RWPE1 (cell line): ENCODE data around the gene SOX5.

Source experiments
- CTCF ChIA-PET: fragments of 350-600 bp; sonication (Branson Sonifier 250); formaldehyde crosslinking; extraction: SDS; loops from one replicate; lab custom pipeline; 2021; lab: Yijun Ruan, JAX
- POLR2A ChIA-PET: fragments of 400-600 bp; formaldehyde crosslinking; extraction: SDS; loops from one replicate; lab custom pipeline; 2020; ENCODE audit warnings: antibody characterized with exemption; ENCODE audit not compliant: low non-redundant PET; lab: Yijun Ruan, JAX
- DNase-seq: peaks from one replicate; pipeline ENCODE4 v3.0.0; 2012; ENCODE audit warnings: low spot score
- H3K27ac ChIP-seq: fragments of 450-650 bp; 2 replicates; pipeline ENCODE4 v1.5.1; 2017
- TF ChIP-seq, protein P1 (sequence below): fragments of 450-650 bp; conservative IDR thresholded peaks from 2 replicates; pipeline ENCODE4 v1.5.1; 2017; ENCODE audit warnings: low read depth, mild to moderate bottlenecking

The SOX5 gene

DNA sequence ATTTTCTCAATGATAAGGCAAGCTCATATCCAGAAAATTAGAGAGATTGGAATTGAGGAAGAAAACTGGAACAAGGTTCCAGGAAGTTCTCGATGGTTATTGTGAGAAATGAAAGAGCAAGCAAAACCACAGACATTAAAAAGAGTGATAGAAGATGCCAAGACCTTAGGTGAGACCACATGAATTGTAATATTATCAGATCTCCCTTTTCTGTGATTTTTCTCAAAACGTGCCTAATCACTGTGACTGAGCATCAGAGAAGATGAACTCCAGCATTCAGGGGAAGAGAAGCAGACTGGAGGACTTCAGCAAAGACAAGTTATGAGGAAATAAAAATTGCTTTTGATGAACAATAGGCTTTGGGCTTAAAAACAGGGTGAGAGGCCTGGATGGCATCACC lies 278.8 kb downstream of the SOX5 start:
- no peak for DNase-seq
- H3K27ac ChIP-seq, result no peak overlapping the region
- CTCF ChIA-PET, result no interaction called here
- POLR2A ChIA-PET, result no interaction called here
- TF ChIP-seq, protein P1, sequence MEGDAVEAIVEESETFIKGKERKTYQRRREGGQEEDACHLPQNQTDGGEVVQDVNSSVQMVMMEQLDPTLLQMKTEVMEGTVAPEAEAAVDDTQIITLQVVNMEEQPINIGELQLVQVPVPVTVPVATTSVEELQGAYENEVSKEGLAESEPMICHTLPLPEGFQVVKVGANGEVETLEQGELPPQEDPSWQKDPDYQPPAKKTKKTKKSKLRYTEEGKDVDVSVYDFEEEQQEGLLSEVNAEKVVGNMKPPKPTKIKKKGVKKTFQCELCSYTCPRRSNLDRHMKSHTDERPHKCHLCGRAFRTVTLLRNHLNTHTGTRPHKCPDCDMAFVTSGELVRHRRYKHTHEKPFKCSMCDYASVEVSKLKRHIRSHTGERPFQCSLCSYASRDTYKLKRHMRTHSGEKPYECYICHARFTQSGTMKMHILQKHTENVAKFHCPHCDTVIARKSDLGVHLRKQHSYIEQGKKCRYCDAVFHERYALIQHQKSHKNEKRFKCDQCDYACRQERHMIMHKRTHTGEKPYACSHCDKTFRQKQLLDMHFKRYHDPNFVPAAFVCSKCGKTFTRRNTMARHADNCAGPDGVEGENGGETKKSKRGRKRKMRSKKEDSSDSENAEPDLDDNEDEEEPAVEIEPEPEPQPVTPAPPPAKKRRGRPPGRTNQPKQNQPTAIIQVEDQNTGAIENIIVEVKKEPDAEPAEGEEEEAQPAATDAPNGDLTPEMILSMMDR, result no peak

DNA sequence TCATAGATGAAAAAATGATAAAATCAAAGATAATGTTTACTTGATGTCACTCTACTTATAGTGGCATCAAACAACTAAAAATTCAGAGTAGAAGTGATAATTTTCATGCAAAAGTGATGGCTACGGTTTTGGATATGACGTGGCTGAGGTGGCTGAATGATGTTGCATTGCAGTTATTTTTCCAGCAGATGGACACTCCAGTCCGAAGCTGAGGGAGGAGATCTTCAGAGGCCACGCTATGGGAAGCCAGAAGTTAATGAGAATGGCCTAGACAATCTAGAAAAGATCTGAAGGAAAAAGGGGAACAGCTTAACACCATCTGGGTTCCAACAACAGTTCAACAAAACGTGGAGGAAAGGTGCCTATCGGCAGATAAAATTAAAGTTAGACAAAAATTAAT lies 279.8 kb downstream of the SOX5 start:
- CTCF ChIA-PET, result no interaction called here
- TF ChIP-seq, protein P1, result no peak
- POLR2A ChIA-PET, result no interaction called here
- no peak overlapping the region for H3K27ac ChIP-seq
- no peak for DNase-seq

DNA sequence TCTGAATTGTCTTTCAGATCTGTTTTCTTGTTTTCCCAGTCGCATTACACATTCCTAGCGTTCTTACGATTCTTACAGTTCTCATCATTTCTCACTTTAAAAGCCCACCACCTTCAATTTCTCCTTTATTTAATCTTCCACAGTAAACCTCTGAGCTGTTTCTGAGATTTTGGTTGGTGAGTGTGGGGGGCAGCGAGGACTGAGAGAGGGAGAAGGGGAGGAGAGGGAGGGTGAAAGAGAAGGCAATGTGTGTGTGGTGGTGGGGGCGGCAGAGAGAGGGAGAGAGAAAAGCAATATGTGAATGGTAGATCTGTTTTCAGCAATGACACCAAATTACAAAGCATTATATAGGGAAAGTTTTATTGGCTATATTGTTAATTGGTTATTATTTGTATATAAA lies 282.6 kb downstream of the SOX5 start:
- DNase-seq, result no peak
- CTCF ChIA-PET, result no interaction called here
- TF ChIP-seq, protein P1, result no peak
- POLR2A ChIA-PET, result no interaction called here
- H3K27ac ChIP-seq, result no peak overlapping the region

DNA sequence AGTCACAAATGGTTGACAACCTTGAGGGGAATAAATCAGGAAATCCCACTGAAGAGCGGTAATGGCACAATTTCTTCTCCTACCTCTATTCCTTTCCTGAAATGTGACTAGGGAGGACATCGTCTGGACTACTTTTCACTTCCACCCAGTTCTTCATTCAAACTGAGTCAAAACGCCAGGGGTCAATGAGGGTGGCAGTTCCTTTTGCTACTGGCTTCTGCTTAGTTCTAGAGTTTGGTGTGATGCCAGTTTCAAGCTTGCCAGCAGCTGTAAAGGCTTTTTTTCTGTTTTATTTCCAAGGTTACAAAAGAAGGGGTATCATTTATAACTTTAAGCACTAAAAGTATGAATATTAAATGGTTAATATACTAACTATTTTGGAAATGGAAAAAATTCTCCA lies 286.5 kb downstream of the SOX5 start:
- POLR2A ChIA-PET, result no interaction called here
- no peak for DNase-seq
- CTCF ChIA-PET, result no interaction called here
- no peak overlapping the region for H3K27ac ChIP-seq
- TF ChIP-seq, protein P1, result no peak

DNA sequence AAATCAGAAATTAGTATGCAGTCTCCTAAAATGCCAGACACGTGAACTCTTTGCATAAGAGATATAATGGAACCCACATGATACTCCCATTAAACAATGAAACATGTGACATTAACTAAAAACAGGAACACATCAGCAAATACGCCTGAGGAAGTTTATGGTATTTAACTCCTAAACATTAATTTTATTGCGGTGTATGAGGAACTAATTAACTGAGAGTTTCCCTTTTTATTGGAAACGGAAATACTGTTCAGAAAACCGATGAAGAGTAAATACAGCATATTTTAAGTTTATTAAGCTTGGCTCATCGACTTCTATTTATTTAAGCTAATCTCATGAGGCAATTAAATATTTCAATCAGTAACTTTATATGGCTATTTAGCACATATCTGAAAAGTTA lies 290.3 kb downstream of the SOX5 start:
- ChIA-PET CTCF (interaction anchor here (0.6 kb wide), 1 partner anchor 978 kb away, joined by 3 read pairs; no protein-coding TSS in a partner anchor), POLR2A (no interaction called here)
- no peak for DNase-seq
- H3K27ac ChIP-seq, result no peak overlapping the region
- TF ChIP-seq, protein P1, result no peak

DNA sequence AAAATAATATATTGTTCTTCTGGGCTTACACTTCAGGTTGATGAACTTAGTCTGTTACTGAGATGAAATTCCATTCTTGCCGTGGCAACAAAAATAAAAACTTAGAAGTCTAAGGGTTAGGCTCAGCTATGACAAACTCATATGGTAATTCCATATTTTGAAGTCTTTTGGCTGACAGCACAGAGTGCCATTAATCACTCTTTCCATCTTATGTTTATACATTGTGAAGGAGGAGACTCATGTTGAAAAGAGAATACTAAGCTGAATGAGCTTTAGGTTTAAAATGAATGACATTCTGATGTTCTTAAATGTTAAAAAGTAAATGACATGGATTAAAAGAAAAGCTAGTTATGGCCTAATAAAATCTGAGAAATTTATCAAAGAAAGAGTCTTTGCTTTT lies 291.9 kb downstream of the SOX5 start:
- ChIA-PET CTCF (interaction anchor here (0.7 to 1.4 kb wide), 4 partner anchors 8 to 163 kb away, joined by 4 read pairs; no protein-coding TSS in a partner anchor), POLR2A (no interaction called here)
- DNase-seq, result no peak
- H3K27ac ChIP-seq, result no peak overlapping the region
- TF ChIP-seq, protein P1, result no peak

DNA sequence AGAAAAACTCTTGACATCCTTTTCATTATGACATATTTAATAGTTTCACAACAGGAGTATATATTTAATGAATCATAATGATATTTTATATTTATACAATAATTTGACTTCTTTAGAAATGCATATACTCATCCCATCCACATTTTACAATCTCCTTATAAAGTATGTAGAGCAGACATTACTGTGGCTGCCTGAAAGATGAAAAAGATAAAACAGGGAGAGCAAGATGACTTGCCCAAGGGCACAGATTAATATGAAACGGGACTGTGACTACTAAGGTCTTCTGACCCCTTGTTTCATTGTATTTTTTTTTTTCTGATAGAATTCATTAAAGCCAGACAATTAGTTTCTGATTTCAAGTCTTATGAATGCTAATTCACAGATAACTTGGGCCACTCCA lies 293.6 kb downstream of the SOX5 start:
- H3K27ac ChIP-seq, result no peak overlapping the region
- TF ChIP-seq, protein P1, result no peak
- no peak for DNase-seq
- ChIA-PET POLR2A (no interaction called here), CTCF (no interaction called here)
